ENCODE results near the gene ASCC2.

GRCh38 chr22:29757096-29757495 is 81.0 kb downstream of the ASCC2 start:
- no peak for TF ChIP-seq POLR2A (IDR thresholded peaks at IDR 0.05; ENCODE audit: low read depth, low read length)
- no peak for TF ChIP-seq CTCF (conservative IDR thresholded peaks at IDR 0.05; ENCODE audit: low read depth, low read length)
- no peak for TF ChIP-seq USF2 (IDR thresholded peaks at IDR 0.05; ENCODE audit: low read depth, low read length)
- TF ChIP-seq MAZ (IDR thresholded peaks at IDR 0.05; ENCODE audit: borderline replicate concordance, low read depth, low read length), result no peak
- TF ChIP-seq CEBPB (IDR thresholded peaks at IDR 0.05; ENCODE audit: low read depth, low read length), result no peak
- no peak for TF ChIP-seq RFX5 (IDR thresholded peaks at IDR 0.05; ENCODE audit: low read depth, low read length)
- no peak for TF ChIP-seq CHD1 (IDR thresholded peaks at IDR 0.05; ENCODE audit: low read depth, low read length)
- no peak for TF ChIP-seq NFE2L2 (IDR thresholded peaks at IDR 0.05; ENCODE audit: low read depth, low read length)
- TF ChIP-seq RAD21 (IDR thresholded peaks at IDR 0.05; ENCODE audit: low read length), result no peak
- no peak for TF ChIP-seq RCOR1 (IDR thresholded peaks at IDR 0.05; ENCODE audit: insufficient replicate concordance, low read length)
- no peak for TF ChIP-seq SMC3 (IDR thresholded peaks at IDR 0.05; ENCODE audit: low read depth, low read length)
- TF ChIP-seq FOS (IDR thresholded peaks at IDR 0.05; ENCODE audit: low read depth, low read length), result no peak
- no peak for TF ChIP-seq MAFK (IDR thresholded peaks at IDR 0.05; ENCODE audit: low read depth, low read length)
- no peak for TF ChIP-seq MXI1 (IDR thresholded peaks at IDR 0.05; ENCODE audit: borderline replicate concordance, low read depth, low read length)

All from IMR-90 (cell line).